ENCODE results near the gene POU2F3. TPM values are rescaled to one million over a fixed set of nuclear protein-coding genes. Genes with fewer than 3 reads are reported as not detected.

POU2F3 gene
- polyA plus RNA-seq, 1 experiment = not detected

GRCh38 chr11:120343429-120343828 is 103.5 kb downstream of the POU2F3 start:
- CTCF ChIA-PET = interaction anchor here (0.7 to 0.9 kb wide), 2 partner anchors 43 to 77 kb away, joined by 3 to 10 read pairs; no protein-coding TSS in a partner anchor
- H3K27ac ChIP-seq (ENCODE audit: low read depth, low read length) = no peak overlapping the region
- TF ChIP-seq CTCF (IDR thresholded peaks at IDR 0.05; ENCODE audit: low read depth, low read length) = no peak
- no peak for DNase-seq (ENCODE audit: low read depth, low spot score)
- no peaks in the 10 kb centered on the region for H3K27me3 ChIP-seq (ENCODE audit: control insufficient read depth, insufficient read depth, low read length)
- POLR2A ChIA-PET = no interaction called here
- H3K9me3 ChIP-seq (ENCODE audit: control insufficient read depth, insufficient read depth, low read length) = no peaks in the 10 kb centered on the region
- no peak overlapping the region for H3K4me3 ChIP-seq (ENCODE audit: low read depth, low read length)

GRCh38 chr11:120344302-120345004 is 104.5 kb downstream of the POU2F3 start:
- H3K9me3 ChIP-seq (ENCODE audit: control insufficient read depth, insufficient read depth, low read length) = no peaks in the 10 kb centered on the region
- DNase-seq (ENCODE audit: low read depth, low spot score) = no peak
- H3K4me3 ChIP-seq (ENCODE audit: low read depth, low read length) = no peak overlapping the region
- no peak overlapping the region for H3K27ac ChIP-seq (ENCODE audit: low read depth, low read length)
- TF ChIP-seq CTCF (IDR thresholded peaks at IDR 0.05; ENCODE audit: low read depth, low read length) = no peak
- H3K27me3 ChIP-seq (ENCODE audit: control insufficient read depth, insufficient read depth, low read length) = no peaks in the 10 kb centered on the region
- POLR2A ChIA-PET = no interaction called here
- CTCF ChIA-PET = interaction anchor here (0.7 to 0.9 kb wide), 2 partner anchors 42 to 76 kb away, joined by 3 to 10 read pairs; no protein-coding TSS in a partner anchor

GRCh38 chr11:120346233-120346632 is 106.3 kb downstream of the POU2F3 start:
- CTCF ChIA-PET = interaction anchor here (1.4 kb wide), 1 partner anchor 11 kb away, joined by 3 read pairs; no protein-coding TSS in a partner anchor
- no peak overlapping the region for H3K27ac ChIP-seq (ENCODE audit: low read depth, low read length)
- POLR2A ChIA-PET = no interaction called here

GRCh38 chr11:120350637-120351036 is 110.7 kb downstream of the POU2F3 start:
- CTCF ChIA-PET = interaction anchor here (0.6 to 2.7 kb wide), 2 partner anchors 16 to 47 kb away, joined by 3 to 10 read pairs; no protein-coding TSS in a partner anchor
- H3K4me3 ChIP-seq (ENCODE audit: low read depth, low read length) = no peak overlapping the region

More at GRCh38 chr11:120346233-120346632, 106.3 kb downstream of the POU2F3 start:
- Histone ChIP-seq H3K4me3 (ENCODE audit: low read depth, low read length) (no peak overlapping the region), H3K27me3 (ENCODE audit: control insufficient read depth, insufficient read depth, low read length) (no peaks in the 10 kb centered on the region), H3K9me3 (ENCODE audit: control insufficient read depth, insufficient read depth, low read length) (no peaks in the 10 kb centered on the region)
- no peak for TF ChIP-seq CTCF (IDR thresholded peaks at IDR 0.05; ENCODE audit: low read depth, low read length)
- no peak for DNase-seq (ENCODE audit: low read depth, low spot score)

More at GRCh38 chr11:120350637-120351036, 110.7 kb downstream of the POU2F3 start:
- POLR2A ChIA-PET = no interaction called here
- DNase-seq (ENCODE audit: low read depth, low spot score) = no peak
- H3K27ac ChIP-seq (ENCODE audit: low read depth, low read length) = no peak overlapping the region
- no peak for TF ChIP-seq CTCF (IDR thresholded peaks at IDR 0.05; ENCODE audit: low read depth, low read length)
- H3K27me3 ChIP-seq (ENCODE audit: control insufficient read depth, insufficient read depth, low read length) = no peaks in the 10 kb centered on the region
- no peaks in the 10 kb centered on the region for H3K9me3 ChIP-seq (ENCODE audit: control insufficient read depth, insufficient read depth, low read length)
